ENCODE data around the gene TTBK1. TPM values are rescaled to one million over a fixed set of nuclear protein-coding genes. Genes with fewer than 3 reads are reported as not detected.
A peak's percentile ranks its signal among the peaks of the same experiment; 100 is the strongest.

TTBK1 gene
- total and polyA plus RNA-seq, 2 donors (not counting 1 experiment from before 2014, with no cell fraction given): 0.07 TPM; not detected in 1

DNA sequence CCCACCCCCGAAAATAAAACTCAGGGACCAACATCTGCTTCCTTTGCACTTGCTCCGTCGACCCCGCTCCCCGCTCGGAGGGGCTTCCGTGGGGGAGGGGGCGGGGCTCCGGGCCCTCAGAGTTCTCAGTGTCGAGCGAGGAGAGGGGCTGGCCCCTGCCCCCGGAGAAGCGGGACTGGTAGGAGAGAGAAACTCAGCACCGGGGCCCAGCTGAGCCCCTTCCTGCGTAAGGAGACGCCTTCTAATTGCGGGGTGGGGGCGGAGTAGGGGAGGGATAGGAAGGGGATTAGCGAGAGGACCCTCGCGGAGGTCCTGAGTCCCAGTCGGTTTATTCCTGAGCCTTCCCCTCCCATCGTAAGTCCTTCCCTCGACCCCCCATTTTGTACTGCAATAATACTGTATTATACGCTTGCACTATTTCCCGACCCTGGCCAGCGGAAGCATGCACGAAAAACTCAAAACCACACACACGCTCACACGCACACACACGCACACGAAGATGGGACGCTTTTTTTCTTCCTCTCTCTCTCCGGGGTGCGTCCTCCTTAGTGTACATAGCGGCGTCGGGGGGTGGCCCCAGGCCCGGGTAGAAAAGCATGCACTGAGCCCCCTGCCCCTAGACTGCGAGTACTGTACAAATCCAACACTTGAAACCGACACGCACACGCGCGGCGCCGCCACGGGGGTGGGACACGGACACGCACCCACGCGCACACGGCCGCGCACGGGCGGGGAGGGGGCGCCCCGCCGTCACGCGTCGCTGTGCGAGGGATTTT lies 32.7 kb downstream of the TTBK1 start:
- Histone ChIP-seq H3K27me3 (replicated peaks in 1 of 4; ENCODE audit: control extremely low read depth in 1 of 4, control insufficient read depth in 3 of 4, insufficient read depth in 4 of 4, low read length in 3 of 4) (peaks cover 0 to 28% (median 10%) of the 10 kb centered on the region in 4 experiments), H3K4me3 (ENCODE audit: control extremely low read depth in 1 of 5, extremely low read depth in 1 of 5, insufficient read depth in 1 of 5, low read depth in 2 of 5, low read length in 4 of 5) (peak overlapping the region; percentile 21 to 69 (median 57)), H3K27ac (ENCODE audit: low read length in 2 of 2) (no peak overlapping the region), H2AFZ (ENCODE audit: insufficient read depth, low read depth, low read length, poor library complexity, severe bottlenecking) (peak overlapping the region; percentile 70), H3K79me2 (ENCODE audit: control insufficient read depth, insufficient read depth, low read length) (no peaks in the 10 kb centered on the region), H3K4me2 (replicated peaks; ENCODE audit: low read depth, low read length, poor library complexity, severe bottlenecking) (peak overlapping the region; percentile 97), H3K9me3 (ENCODE audit: control extremely low read depth in 1 of 3, control insufficient read depth in 2 of 3, insufficient read depth in 1 of 3, low read length in 2 of 3) (peaks cover 0 to 4% (median 0%) of the 10 kb centered on the region in 3 donors), H3K4me1 (ENCODE audit: control insufficient read depth in 2 of 2, insufficient read depth in 2 of 2, low read length in 2 of 2) (peaks cover 29 to 36% of the 10 kb centered on the region in 2 donors), H3K36me3 (replicated peaks in 1 of 2; ENCODE audit: control extremely low read depth in 1 of 2, control insufficient read depth in 1 of 2, extremely low read depth in 1 of 2, insufficient read depth in 2 of 2, low read length in 1 of 2) (no peaks in the 10 kb centered on the region), H3K9ac (ENCODE audit: low read length) (peak overlapping the region; percentile 66), H4K20me1 (ENCODE audit: control insufficient read depth, insufficient read depth, low read length, poor library complexity, severe bottlenecking) (peaks cover 5% of the 10 kb centered on the region)
- intact Hi-C loops (cut with micrococcal nuclease): loop anchor here (2.0 kb wide), 1 partner anchor 33 kb away; the partner anchor contains the start of gene CRIP3
- Mint-ChIP-seq H3K4me3 (peak overlapping the region; percentile 85), H3K9me3 (ENCODE audit: insufficient read depth) (no peaks in the 10 kb centered on the region), H3K27me3 (peaks cover 29% of the 10 kb centered on the region), H3K4me1 (peaks cover 38% of the 10 kb centered on the region), H3K27ac (peak overlapping the region; percentile 55)
- ATAC-seq (ENCODE audit: low read depth) (peak; percentile 37), DNase-seq (peak; percentile 78)
- no peak for TF ChIP-seq EZH2 (IDR thresholded peaks at IDR 0.05; ENCODE audit: borderline replicate concordance, insufficient read depth, low read depth, low read length, poor library complexity, severe bottlenecking)
- TF ChIP-seq, protein P1, sequence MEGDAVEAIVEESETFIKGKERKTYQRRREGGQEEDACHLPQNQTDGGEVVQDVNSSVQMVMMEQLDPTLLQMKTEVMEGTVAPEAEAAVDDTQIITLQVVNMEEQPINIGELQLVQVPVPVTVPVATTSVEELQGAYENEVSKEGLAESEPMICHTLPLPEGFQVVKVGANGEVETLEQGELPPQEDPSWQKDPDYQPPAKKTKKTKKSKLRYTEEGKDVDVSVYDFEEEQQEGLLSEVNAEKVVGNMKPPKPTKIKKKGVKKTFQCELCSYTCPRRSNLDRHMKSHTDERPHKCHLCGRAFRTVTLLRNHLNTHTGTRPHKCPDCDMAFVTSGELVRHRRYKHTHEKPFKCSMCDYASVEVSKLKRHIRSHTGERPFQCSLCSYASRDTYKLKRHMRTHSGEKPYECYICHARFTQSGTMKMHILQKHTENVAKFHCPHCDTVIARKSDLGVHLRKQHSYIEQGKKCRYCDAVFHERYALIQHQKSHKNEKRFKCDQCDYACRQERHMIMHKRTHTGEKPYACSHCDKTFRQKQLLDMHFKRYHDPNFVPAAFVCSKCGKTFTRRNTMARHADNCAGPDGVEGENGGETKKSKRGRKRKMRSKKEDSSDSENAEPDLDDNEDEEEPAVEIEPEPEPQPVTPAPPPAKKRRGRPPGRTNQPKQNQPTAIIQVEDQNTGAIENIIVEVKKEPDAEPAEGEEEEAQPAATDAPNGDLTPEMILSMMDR (IDR thresholded peaks at IDR 0.05): no peak
- POLR2A ChIA-PET: interaction anchor here (0.7 kb wide), 1 partner anchor 21 kb away, joined by 4 read pairs; no protein-coding TSS in a partner anchor
- 3% methylated on average over 52 of the region's 64 CpGs for WGBS (ENCODE audit: insufficient coverage)
- CTCF ChIA-PET: interaction anchor here (1.2 kb wide), 2 partner anchors 8 to 42 kb away, joined by 3 read pairs; no protein-coding TSS in a partner anchor

Data from B cell (primary cell).